ENCODE data around the gene GPR32.

DNA sequence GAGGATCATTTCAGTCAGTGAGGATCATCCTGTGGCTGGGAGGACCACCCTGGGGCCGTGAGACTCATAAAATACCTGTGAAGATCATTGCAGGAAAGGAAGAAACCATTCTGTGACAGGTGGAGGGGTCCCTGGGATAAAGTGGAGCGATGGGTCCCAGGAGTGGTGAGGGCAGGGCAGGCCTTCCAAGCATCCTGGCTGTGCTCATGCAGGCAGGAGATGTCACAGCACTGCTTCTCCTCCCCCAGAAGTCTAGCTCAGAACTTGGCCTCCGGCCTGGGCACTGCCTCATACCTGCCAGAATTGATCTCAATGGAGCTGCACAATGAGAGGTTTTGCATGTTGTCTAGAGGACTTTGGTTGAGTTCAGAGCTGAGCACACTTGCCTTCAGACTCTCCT is 42.2 kb downstream of the GPR32 start:
- TF ChIP-seq, protein P1, sequence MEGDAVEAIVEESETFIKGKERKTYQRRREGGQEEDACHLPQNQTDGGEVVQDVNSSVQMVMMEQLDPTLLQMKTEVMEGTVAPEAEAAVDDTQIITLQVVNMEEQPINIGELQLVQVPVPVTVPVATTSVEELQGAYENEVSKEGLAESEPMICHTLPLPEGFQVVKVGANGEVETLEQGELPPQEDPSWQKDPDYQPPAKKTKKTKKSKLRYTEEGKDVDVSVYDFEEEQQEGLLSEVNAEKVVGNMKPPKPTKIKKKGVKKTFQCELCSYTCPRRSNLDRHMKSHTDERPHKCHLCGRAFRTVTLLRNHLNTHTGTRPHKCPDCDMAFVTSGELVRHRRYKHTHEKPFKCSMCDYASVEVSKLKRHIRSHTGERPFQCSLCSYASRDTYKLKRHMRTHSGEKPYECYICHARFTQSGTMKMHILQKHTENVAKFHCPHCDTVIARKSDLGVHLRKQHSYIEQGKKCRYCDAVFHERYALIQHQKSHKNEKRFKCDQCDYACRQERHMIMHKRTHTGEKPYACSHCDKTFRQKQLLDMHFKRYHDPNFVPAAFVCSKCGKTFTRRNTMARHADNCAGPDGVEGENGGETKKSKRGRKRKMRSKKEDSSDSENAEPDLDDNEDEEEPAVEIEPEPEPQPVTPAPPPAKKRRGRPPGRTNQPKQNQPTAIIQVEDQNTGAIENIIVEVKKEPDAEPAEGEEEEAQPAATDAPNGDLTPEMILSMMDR (conservative IDR thresholded peaks at IDR 0.05 in 1 of 2, IDR thresholded peaks at IDR 0.05 in 1 of 2; ENCODE audit: extremely low read depth in 1 of 2, insufficient read depth in 1 of 2, low read depth in 1 of 2, low read length in 2 of 2): no peak
- TF ChIP-seq EZH2 (IDR thresholded peaks at IDR 0.05; ENCODE audit: borderline replicate concordance, low read length): no peak
